ENCODE results near the gene VMAC. TPM values are rescaled to one million over a fixed set of nuclear protein-coding genes. Genes with fewer than 3 reads are reported as not detected.
A peak's percentile ranks its signal among the peaks of the same experiment; 100 is the strongest.

Gene VMAC
- total and polyA plus RNA-seq, 2 of the 8 experiments (the other 6 are each of a cell fraction or from before 2014, with no cell fraction given) = 1.3 to 2.2 TPM

- Histone ChIP-seq H2AFZ (ENCODE audit: low read length) (no peak overlapping the region), H3K9ac (replicated peaks in 1 of 4; ENCODE audit: extremely low read depth in 1 of 4, low read depth in 3 of 4, low read length in 3 of 4) (no peak overlapping the region), H4K8ac (ENCODE audit: extremely low read depth, insufficient read depth, low read length) (no peak overlapping the region; the same call in 1 of the 2 replicates), H3K4me2 (ENCODE audit: insufficient read depth in 1 of 2, low read depth in 2 of 2, low read length in 2 of 2) (no peak overlapping the region), H4K91ac (replicated peaks; ENCODE audit: insufficient read length, low read length) (no peak overlapping the region), H2BK5ac (ENCODE audit: low read depth, low read length) (no peak overlapping the region), H3K23ac (ENCODE audit: insufficient read length) (no peak overlapping the region), H3K23me2 (ENCODE audit: low read depth, low read length) (no peaks in the 10 kb centered on the region), H3K9me3 (ENCODE audit: insufficient read depth in 2 of 2, low read depth in 1 of 2, low read length in 1 of 2) (no peaks in the 10 kb centered on the region), H3K36me3 (ENCODE audit: control insufficient read depth in 2 of 4, insufficient read depth in 4 of 4, low read length in 3 of 4) (no peaks in the 10 kb centered on the region), H3K4me3 (ENCODE audit: extremely low read depth in 1 of 4, insufficient read depth in 2 of 4, low read depth in 3 of 4, low read length in 4 of 4) (no peak overlapping the region), H2BK12ac (ENCODE audit: low read depth, low read length) (no peak overlapping the region), H2BK20ac (ENCODE audit: low read length) (no peak overlapping the region), H3K18ac (ENCODE audit: extremely low read depth, low read length) (no peak overlapping the region), H3K4me1 (replicated peaks in 1 of 4; ENCODE audit: control insufficient read depth in 3 of 4, insufficient read depth in 4 of 4, low read length in 3 of 4) (no peaks in the 10 kb centered on the region; a peak in 1 of 7 replicates), H3K4ac (replicated peaks; ENCODE audit: insufficient read length, low read depth, low read length) (no peak overlapping the region), H3K27ac (ENCODE audit: low read depth, low read length) (no peak overlapping the region), H3K27me3 (replicated peaks in 1 of 4; ENCODE audit: control insufficient read depth in 3 of 4, extremely low read depth in 1 of 4, insufficient read depth in 3 of 4, low read length in 3 of 4) (peaks cover 0 to 2% (median 1%) of the 10 kb centered on the region in 4 experiments; a peak in 2 of 7 replicates), H3K79me1 (ENCODE audit: low read depth, low read length) (no peaks in the 10 kb centered on the region), H4K5ac (ENCODE audit: insufficient read length, low read depth, low read length) (no peak overlapping the region), H3K79me2 (ENCODE audit: control insufficient read depth in 1 of 2, insufficient read depth in 2 of 2, low read length in 2 of 2) (no peaks in the 10 kb centered on the region), H4K20me1 (replicated peaks in 1 of 2; ENCODE audit: control insufficient read depth in 1 of 2, insufficient read depth in 2 of 2, low read length in 2 of 2) (no peaks in the 10 kb centered on the region), H2AK5ac (ENCODE audit: low read depth, low read length) (no peak overlapping the region), H3K56ac (replicated peaks; ENCODE audit: insufficient read length, low read depth, low read length) (no peak overlapping the region), H2BK15ac (ENCODE audit: low read length) (0 out of 2 replicates have a peak overlapping the region, but pooled peaks have one; percentile 16), H3K14ac (ENCODE audit: insufficient read length) (no peak overlapping the region), H2BK120ac (replicated peaks; ENCODE audit: low read depth, low read length) (no peak overlapping the region)
- POLR2A ChIA-PET (ENCODE audit: partially characterized antibody) = interaction anchor here (1.2 kb wide), 1 partner anchor 37 kb away, joined by 3 read pairs; no protein-coding TSS in a partner anchor
- CTCF ChIA-PET (ENCODE audit: partially characterized antibody) = interaction anchor here (1.0 to 1.7 kb wide), 3 partner anchors 10 to 17 kb away, joined by 3 to 4 read pairs (median 4); partner anchors contain the start of gene FUT3
- WGBS, 2 experiments (ENCODE audit: extremely low coverage in 1 of 2, insufficient coverage in 1 of 2, insufficient read length in 1 of 2, insufficient replicate concordance in 2 of 2, low coverage in 1 of 2, low lambda C conversion rate in 2 of 2, missing lambda C conversion rate in 1 of 2) = 92% methylated on average over 11 of the region's 11 CpGs; no CpG with 5 or more reads in 1 of the 2 experiments
- FAIRE-seq = no peak
- no peak for DNase-seq (ENCODE audit: low read depth in 1 of 2, low spot score in 2 of 2)
- TF ChIP-seq SP4 (IDR thresholded peaks at IDR 0.05; ENCODE audit: low read length) (no peak), CBX8 (IDR thresholded peaks at IDR 0.05; ENCODE audit: borderline replicate concordance, low read depth, low read length) (no peak), CREB1 (IDR thresholded peaks at IDR 0.05) (no peak), SIN3A (conservative IDR thresholded peaks at IDR 0.05 in 1 of 2, IDR thresholded peaks at IDR 0.05 in 1 of 2; ENCODE audit: low read depth in 1 of 2, low read length in 2 of 2) (no peak), POU5F1 (IDR thresholded peaks at IDR 0.05; ENCODE audit: low read depth, low read length) (no peak), NRF1 (IDR thresholded peaks at IDR 0.05; ENCODE audit: low read depth, low read length) (no peak), BACH1 (IDR thresholded peaks at IDR 0.05; ENCODE audit: low read length) (no peak)
These were observed 38.9 kb upstream of the VMAC start for GRCh38 chr19:5865772-5866171.
